H9 (cell line): Measurements from ENCODE around the gene SMC1B. TPM values are rescaled to one million over a fixed set of nuclear protein-coding genes. Genes with fewer than 3 reads are reported as not detected.

Experiments
- DNase-seq: peaks from one replicate; pipeline ENCODE4 v3.0.0-alpha.2; 2017
- H2AFZ ChIP-seq: one replicate; pipeline ENCODE4 v1.6.1; 2013; ENCODE audit warnings: mild to moderate bottlenecking, low read length, control low read depth, moderate library complexity
- H2AK5ac ChIP-seq: 2 replicates; pipeline ENCODE4 v1.6.1; 2013; ENCODE audit warnings: low read length, control low read depth, mixed read lengths; ENCODE audit not compliant: insufficient read length
- H2BK120ac ChIP-seq: one replicate; pipeline ENCODE4 v1.6.1; 2013; ENCODE audit warnings: low read depth, mild to moderate bottlenecking, low read length, control low read depth, inconsistent platforms; ENCODE audit not compliant: poor library complexity, severe bottlenecking
- H2BK12ac ChIP-seq: 2 replicates; pipeline ENCODE4 v1.6.1; 2013; ENCODE audit warnings: low read length, control low read depth, mixed read lengths, low read depth; ENCODE audit not compliant: insufficient read length
- H2BK15ac ChIP-seq: 2 replicates; pipeline ENCODE4 v1.6.1; 2013; ENCODE audit warnings: low read depth, low read length, control low read depth
- H2BK20ac ChIP-seq: one replicate; pipeline ENCODE4 v1.6.1; 2013; ENCODE audit warnings: low read depth, mild to moderate bottlenecking, low read length, control low read depth, inconsistent platforms; ENCODE audit not compliant: poor library complexity, severe bottlenecking
- H2BK5ac ChIP-seq: 2 replicates; pipeline ENCODE4 v1.6.1; 2013; ENCODE audit warnings: low read length, control low read depth, mixed read lengths; ENCODE audit not compliant: insufficient read length
- H3K14ac ChIP-seq: 2 replicates; pipeline ENCODE4 v1.6.1; 2013; ENCODE audit warnings: low read length, control low read depth; ENCODE audit not compliant: insufficient read depth
- H3K18ac ChIP-seq: 2 replicates; pipeline ENCODE4 v1.6.1; 2013; ENCODE audit warnings: low read depth, mild to moderate bottlenecking, mixed read lengths, low read length, control low read depth; ENCODE audit not compliant: insufficient read length
- H3K23ac ChIP-seq: 2 replicates; pipeline ENCODE4 v1.6.1; 2013; ENCODE audit warnings: low read length, control low read depth, mixed read lengths, low read depth; ENCODE audit not compliant: insufficient read length
- H3K23me2 ChIP-seq: 2 replicates; pipeline ENCODE4 v1.6.1; 2013; ENCODE audit warnings: low read depth, mild to moderate bottlenecking, mixed read lengths, low read length, control low read depth; ENCODE audit not compliant: insufficient read length, poor library complexity, severe bottlenecking
- H3K27ac ChIP-seq: 2 replicates; pipeline ENCODE4 v1.5.1; 2013; ENCODE audit warnings: low read length, control low read depth, mixed read lengths, low read depth; ENCODE audit not compliant: insufficient read length
- H3K27me3 ChIP-seq: 2 replicates; pipeline ENCODE4 v1.6.1; 2013; ENCODE audit warnings: low read length, control low read depth, inconsistent platforms; ENCODE audit not compliant: insufficient read depth
- H3K4ac ChIP-seq: 2 replicates; pipeline ENCODE4 v1.6.1; 2013; ENCODE audit warnings: low read depth, mild to moderate bottlenecking, control low read depth, inconsistent platforms, low read length, moderate library complexity
- H3K4me1 ChIP-seq: 2 replicates; pipeline ENCODE4 v1.6.1; 2013; ENCODE audit warnings: low read length, control low read depth, inconsistent platforms; ENCODE audit not compliant: insufficient read depth
- H3K4me2 ChIP-seq: 2 replicates; pipeline ENCODE4 v1.6.1; 2013; ENCODE audit warnings: low read length, control low read depth, mixed read lengths; ENCODE audit not compliant: insufficient read length, insufficient read depth
- H3K56ac ChIP-seq: 2 replicates; pipeline ENCODE4 v1.6.1; 2013; ENCODE audit warnings: low read depth, mild to moderate bottlenecking, mixed read lengths, low read length, control low read depth; ENCODE audit not compliant: insufficient read length
- H3K79me1 ChIP-seq: 2 replicates; pipeline ENCODE4 v1.6.1; 2013; ENCODE audit warnings: low read depth, mild to moderate bottlenecking, moderate library complexity, low read length, control low read depth, inconsistent platforms; ENCODE audit not compliant: insufficient read depth, poor library complexity, severe bottlenecking
- H3K79me2 ChIP-seq: 2 replicates; pipeline ENCODE4 v1.6.1; 2013; ENCODE audit warnings: low read length, control low read depth, inconsistent platforms; ENCODE audit not compliant: insufficient read depth
- H3K9ac ChIP-seq: 2 replicates; pipeline ENCODE4 v1.6.1; 2013; ENCODE audit warnings: low read length, control low read depth, mixed read lengths; ENCODE audit not compliant: insufficient read length; ENCODE audit errors: extremely low read depth
- H3K9me3 ChIP-seq: one replicate; pipeline ENCODE4 v1.6.1; 2013; ENCODE audit warnings: low read depth, low read length, inconsistent platforms; ENCODE audit not compliant: control insufficient read depth
- H3T11ph ChIP-seq: one replicate; pipeline ENCODE4 v1.6.1; 2013; ENCODE audit warnings: mild to moderate bottlenecking, low read length, control low read depth, inconsistent platforms
- H4K20me1 ChIP-seq: one replicate; pipeline ENCODE4 v1.6.1; 2013; ENCODE audit not compliant: control insufficient read depth, insufficient read length, insufficient read depth
- H4K5ac ChIP-seq: 2 replicates; pipeline ENCODE4 v1.6.1; 2013; ENCODE audit warnings: low read depth, mild to moderate bottlenecking, mixed read lengths, low read length, control low read depth; ENCODE audit not compliant: insufficient read length
- H4K8ac ChIP-seq: replicated peaks from 2 replicates; pipeline ENCODE4 v1.6.1; 2013; ENCODE audit warnings: low read length, control low read depth, mixed read lengths, low read depth; ENCODE audit not compliant: insufficient read length
- H4K91ac ChIP-seq: 2 replicates; pipeline ENCODE4 v1.6.1; 2013; ENCODE audit warnings: low read depth, mild to moderate bottlenecking, moderate library complexity, mixed read lengths, low read length, control low read depth; ENCODE audit not compliant: insufficient read length
- H3K27ac Mint-ChIP-seq, 3 experiments: 2 replicates in 2 of 3; 3 replicates in 1 of 3; pipeline ENCODE4 v1.8.0; 2020 to 2021; ENCODE audit warnings: mixed read lengths in 3 of 3, mild to moderate bottlenecking in 1 of 3, moderate library complexity in 1 of 3
- H3K27me3 Mint-ChIP-seq: 2 replicates; pipeline ENCODE4 v1.8.0; 2021; ENCODE audit warnings: low read depth, mild to moderate bottlenecking, moderate library complexity, mixed read lengths
- H3K36me3 Mint-ChIP-seq, 3 experiments: 2 replicates in 2 of 3; 3 replicates in 1 of 3; pipeline ENCODE4 v1.8.0; 2020 to 2021; ENCODE audit warnings: low read depth in 3 of 3, mixed read lengths in 3 of 3; ENCODE audit not compliant: insufficient read depth in 1 of 3
- H3K4me1 Mint-ChIP-seq, 2 experiments: 2 replicates each; pipeline ENCODE4 v1.8.0; 2020; ENCODE audit warnings: mixed read lengths in 2 of 2
- H3K4me3 Mint-ChIP-seq, 2 experiments: 2 replicates in 1 of 2; 3 replicates in 1 of 2; pipeline ENCODE4 v1.8.0; 2020 to 2021; ENCODE audit warnings: mild to moderate bottlenecking in 2 of 2, mixed read lengths in 2 of 2, moderate library complexity in 1 of 2
- H3K9me3 Mint-ChIP-seq, 2 experiments: 2 replicates in 1 of 2; 3 replicates in 1 of 2; pipeline ENCODE4 v1.8.0; 2020; ENCODE audit warnings: mild to moderate bottlenecking in 2 of 2, mixed read lengths in 2 of 2, moderate library complexity in 1 of 2
- WGBS: extraction: QIAGEN DNeasy Blood & Tissue Kit; methylation state at CpG from one replicate; pipeline ENCODE4 v1.1.7; 2013; ENCODE audit warnings: missing lambda C conversion rate, low lambda C conversion rate, mixed read lengths; ENCODE audit not compliant: insufficient read length; ENCODE audit errors: extremely low coverage; 5-methylcytosine and 5-hydroxymethylcytosine counted together
- total RNA-seq: library from RNA; stranded (reverse); gene quantifications from 2 replicates; pipeline ENCODE4 v1.2.1, GENCODE V29; 2021
- TF ChIP-seq, protein P1 (sequence below): fragments of 200-600 bp; sonication (generic); conservative IDR thresholded peaks from 3 replicates; pipeline ENCODE4 v1.8.0; 2021; ENCODE audit warnings: antibody characterized with exemption, mild to moderate bottlenecking

The SMC1B gene
- total RNA-seq, 1 experiment from 2014 or later = not detected

DNA sequence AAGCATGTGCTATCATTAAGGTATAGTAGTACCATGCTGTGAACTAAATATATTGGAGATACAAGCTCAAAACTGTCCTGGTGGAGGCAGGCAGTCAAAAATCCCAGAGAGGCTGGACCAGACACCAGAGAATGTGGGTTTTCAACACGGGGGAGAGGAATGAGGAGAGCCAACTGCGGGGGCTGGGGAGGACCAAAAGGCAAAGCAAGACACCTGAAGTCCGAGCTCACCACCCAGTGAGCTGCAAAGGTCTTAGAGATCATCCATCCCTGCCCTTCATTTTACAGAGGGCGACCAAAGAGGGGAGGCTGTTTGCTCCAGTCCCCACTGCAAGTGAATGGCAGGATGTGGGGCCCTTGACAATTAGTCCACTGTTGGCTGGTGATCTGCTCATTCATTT is 10.1 kb upstream of the SMC1B start:
- Histone ChIP-seq H3K9ac (no peak overlapping the region), H3K79me1 (no peaks in the 10 kb centered on the region), H3T11ph (no peak overlapping the region), H2BK12ac (no peak overlapping the region), H4K5ac (no peak overlapping the region), H2AFZ (no peak overlapping the region), H2BK5ac (no peak overlapping the region), H3K9me3 (no peaks in the 10 kb centered on the region), H3K4ac (no peak overlapping the region), H3K23ac (no peak overlapping the region), H4K8ac (no peak overlapping the region), H2BK120ac (no peak overlapping the region), H3K27me3 (no peaks in the 10 kb centered on the region), H3K79me2 (no peaks in the 10 kb centered on the region), H4K91ac (no peak overlapping the region), H2BK15ac (no peak overlapping the region), H3K14ac (no peak overlapping the region), H2BK20ac (no peak overlapping the region), H3K23me2 (no peaks in the 10 kb centered on the region), H4K20me1 (no peaks in the 10 kb centered on the region), H3K4me1 (no peaks in the 10 kb centered on the region), H3K18ac (no peak overlapping the region), H3K4me2 (no peak overlapping the region), H3K56ac (no peak overlapping the region), H3K27ac (no peak overlapping the region), H2AK5ac (no peak overlapping the region)
- no CpG with 5 or more reads among the region's 4 CpGs for WGBS
- Mint-ChIP-seq H3K9me3 (peaks cover 0 to 8% of the 10 kb centered on the region in 2 experiments; a peak in 3 of 5 replicates), H3K36me3 (peaks cover 8 to 23% (median 9%) of the 10 kb centered on the region in 3 experiments; a peak in 6 of 7 replicates), H3K4me3 (no peak overlapping the region), H3K4me1 (peaks cover 3 to 9% of the 10 kb centered on the region in 2 experiments; a peak in 3 of 4 replicates), H3K27me3 (peaks cover 16% of the 10 kb centered on the region), H3K27ac (no peak overlapping the region)
- TF ChIP-seq, protein P1, sequence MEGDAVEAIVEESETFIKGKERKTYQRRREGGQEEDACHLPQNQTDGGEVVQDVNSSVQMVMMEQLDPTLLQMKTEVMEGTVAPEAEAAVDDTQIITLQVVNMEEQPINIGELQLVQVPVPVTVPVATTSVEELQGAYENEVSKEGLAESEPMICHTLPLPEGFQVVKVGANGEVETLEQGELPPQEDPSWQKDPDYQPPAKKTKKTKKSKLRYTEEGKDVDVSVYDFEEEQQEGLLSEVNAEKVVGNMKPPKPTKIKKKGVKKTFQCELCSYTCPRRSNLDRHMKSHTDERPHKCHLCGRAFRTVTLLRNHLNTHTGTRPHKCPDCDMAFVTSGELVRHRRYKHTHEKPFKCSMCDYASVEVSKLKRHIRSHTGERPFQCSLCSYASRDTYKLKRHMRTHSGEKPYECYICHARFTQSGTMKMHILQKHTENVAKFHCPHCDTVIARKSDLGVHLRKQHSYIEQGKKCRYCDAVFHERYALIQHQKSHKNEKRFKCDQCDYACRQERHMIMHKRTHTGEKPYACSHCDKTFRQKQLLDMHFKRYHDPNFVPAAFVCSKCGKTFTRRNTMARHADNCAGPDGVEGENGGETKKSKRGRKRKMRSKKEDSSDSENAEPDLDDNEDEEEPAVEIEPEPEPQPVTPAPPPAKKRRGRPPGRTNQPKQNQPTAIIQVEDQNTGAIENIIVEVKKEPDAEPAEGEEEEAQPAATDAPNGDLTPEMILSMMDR = no peak
- DNase-seq = no peak
